Lung (tissue), 12 donors: ENCODE results near the gene CACNA1C. TPM values are rescaled to one million over a fixed set of nuclear protein-coding genes. Genes with fewer than 3 reads are reported as not detected.

Experiments
- ATAC-seq: fragments of 200-7000 bp; cut with Tn5 transposase; one replicate; pipeline ENCODE4 v1.9.1; 2020; ENCODE audit warnings: moderate number of reproducible peaks; ENCODE audit not compliant: insufficient read depth, low FRiP score
- DNase-seq, 3 donors: peaks; one replicate each; pipeline ENCODE4 v3.0.0-alpha.2; 2013 to 2017
- H3K27ac ChIP-seq, 2 donors: one replicate each; pipeline ENCODE4 v1.5.1; 2013; ENCODE audit warnings: mild to moderate bottlenecking in 2 of 2, moderate library complexity in 2 of 2, control low read depth in 1 of 2, inconsistent platforms in 1 of 2, low read depth in 1 of 2, low read length in 1 of 2
- H3K27me3 ChIP-seq, 3 donors: one replicate each; pipeline ENCODE4 v1.5.1; 2013; ENCODE audit warnings: low read length in 2 of 3; ENCODE audit not compliant: control insufficient read depth in 3 of 3, insufficient read depth in 3 of 3
- H3K36me3 ChIP-seq, 4 donors: one replicate each; pipeline ENCODE4 v1.5.1; 2013; ENCODE audit warnings: low read length in 4 of 4, mild to moderate bottlenecking in 1 of 4, moderate library complexity in 1 of 4; ENCODE audit not compliant: control insufficient read depth in 4 of 4, insufficient read depth in 4 of 4
- H3K4me1 ChIP-seq, 5 donors: one replicate each; pipeline ENCODE4 v1.5.1; 2013; ENCODE audit warnings: low read length in 5 of 5, mild to moderate bottlenecking in 2 of 5, moderate library complexity in 1 of 5; ENCODE audit not compliant: control insufficient read depth in 5 of 5, insufficient read depth in 5 of 5
- H3K4me3 ChIP-seq: one replicate; pipeline ENCODE4 v1.5.1; 2013; ENCODE audit warnings: mild to moderate bottlenecking, control low read depth, moderate library complexity
- H3K9ac ChIP-seq, 2 donors: one replicate each; pipeline ENCODE4 v1.5.1; 2013; ENCODE audit warnings: low read length in 2 of 2, control low read depth in 1 of 2; ENCODE audit not compliant: insufficient read depth in 1 of 2
- H3K9me3 ChIP-seq, 4 donors: one replicate each; pipeline ENCODE4 v1.5.1; 2013; ENCODE audit warnings: low read length in 3 of 4, mild to moderate bottlenecking in 1 of 4, moderate library complexity in 1 of 4; ENCODE audit not compliant: control insufficient read depth in 4 of 4, insufficient read depth in 3 of 4
- CTCF ChIP-seq: IDR thresholded peaks from 2 replicates; pipeline ENCODE4 v1.5.1; 2012; ENCODE audit warnings: mild to moderate bottlenecking; ENCODE audit errors: control extremely low read depth, extremely low read depth
- WGBS, 2 donors: extraction: QIAGEN DNeasy Blood & Tissue Kit; methylation state at CpG; one replicate each; pipeline ENCODE4 v1.1.7; 2013; 5-methylcytosine and 5-hydroxymethylcytosine counted together
- polyA plus RNA-seq, 2 donors: library from polyadenylated mRNA; stranded (reverse); fragments of 200-250 nt; gene quantifications; one replicate each; pipeline ENCODE4 v1.2.1, GENCODE V29; 2013
- total RNA-seq, 2 donors: library from RNA; depleted of rRNA in 1 of 2; stranded (reverse); fragments of >200 nt in 1 of 2; gene quantifications; one replicate each; pipeline ENCODE4 v1.2.1, GENCODE V29; 2014 to 2021
- donor health status: control.
- donor health status: control.
- donor health status: Bipolar disorder and iron deficiency.
- donor health status: healthy.
- donor health status: DM: yes; HTN: yes; CAD: no.

CACNA1C gene
- total and polyA plus RNA-seq, 4 donors, result 3.2 to 17.5 (median 7.5) TPM

DNA sequence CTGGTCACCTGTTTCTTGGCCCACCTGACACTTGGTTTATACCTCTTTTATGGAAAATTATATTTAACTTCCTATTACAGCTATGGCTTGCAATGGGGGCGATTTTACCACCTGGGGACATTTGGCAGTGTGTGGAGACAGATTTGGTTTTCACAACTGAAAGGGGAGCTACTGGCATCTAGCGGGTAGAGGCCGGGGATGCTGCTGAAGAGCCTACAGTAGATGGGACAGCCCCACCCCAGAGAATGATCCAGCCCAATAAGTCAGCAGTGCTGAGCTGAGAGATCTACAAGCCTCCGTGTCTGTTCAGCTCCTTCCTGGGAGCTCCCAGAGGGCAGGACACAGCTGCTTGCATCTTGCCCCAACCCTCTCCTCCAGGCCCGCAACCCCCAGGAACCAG, 302.8 kb downstream of the CACNA1C start:
- H3K4me1 ChIP-seq, result peaks cover 0 to 25% (median 6%) of the 10 kb centered on the region in 5 donors
- ATAC-seq (no peak), DNase-seq (no peak)
- H3K27me3 ChIP-seq, result no peaks in the 10 kb centered on the region
- peaks cover 0 to 1% (median 0%) of the 10 kb centered on the region in 4 donors for H3K9me3 ChIP-seq
- 91 to 94% methylated on average over 5 of the region's 5 CpGs for WGBS, 2 donors
- H3K9ac ChIP-seq, result no peak overlapping the region
- no peak overlapping the region for H3K27ac ChIP-seq
- TF ChIP-seq CTCF, result no peak
- no peaks in the 10 kb centered on the region for H3K36me3 ChIP-seq
- H3K4me3 ChIP-seq, result no peak overlapping the region

GRCh38 chr12:2356601-2357125, 303.9 kb downstream of the CACNA1C start:
- Histone ChIP-seq H3K4me3 (no peak overlapping the region), H3K27ac (no peak overlapping the region), H3K27me3 (no peaks in the 10 kb centered on the region), H3K36me3 (no peaks in the 10 kb centered on the region), H3K4me1 (peaks cover 0 to 25% (median 6%) of the 10 kb centered on the region in 5 donors), H3K9me3 (no peaks in the 10 kb centered on the region), H3K9ac (no peak overlapping the region)
- ATAC-seq (no peak), DNase-seq (no peak)
- WGBS, 2 donors, result 93 to 95% methylated on average over 7 of the region's 7 CpGs
- no peak for TF ChIP-seq CTCF

DNA sequence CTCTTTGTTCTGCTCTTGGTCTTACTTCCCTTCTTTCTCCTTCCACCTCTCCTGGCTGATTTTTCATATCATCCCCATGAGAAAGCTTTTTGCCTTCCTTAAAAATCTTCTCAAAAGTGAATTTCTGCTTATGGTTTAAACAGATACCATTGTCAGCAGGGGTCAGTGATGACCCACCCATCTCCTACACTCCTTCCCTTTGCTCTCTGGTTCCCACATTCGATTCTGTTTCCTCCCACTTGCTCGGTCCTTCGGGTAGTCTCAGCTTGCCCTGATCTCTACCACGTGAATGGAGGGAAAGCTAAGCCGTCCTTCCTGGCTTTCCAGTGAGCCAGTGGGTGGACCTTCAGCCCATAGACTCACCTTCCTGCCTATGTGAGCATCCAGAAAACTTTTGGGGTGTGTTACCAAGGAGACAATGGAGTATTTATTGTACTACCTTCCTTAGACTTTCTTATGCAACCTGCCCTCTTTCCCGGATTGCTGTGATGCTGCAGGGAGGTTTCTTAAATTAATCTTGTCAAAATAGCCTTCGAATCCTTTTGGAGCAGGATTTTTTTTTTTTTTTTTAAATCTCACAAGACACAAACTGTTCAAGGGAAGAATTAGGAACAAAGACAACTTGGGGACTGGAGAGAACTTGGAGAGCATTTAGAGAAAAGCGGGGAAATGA, 306.3 kb downstream of the CACNA1C start:
- no peak for TF ChIP-seq CTCF
- peak overlapping the region; percentile 12 to 56 for H3K27ac ChIP-seq

More for the DNA sequence above, 306.3 kb downstream of the CACNA1C start:
- Histone ChIP-seq H3K36me3 (no peaks in the 10 kb centered on the region), H3K9me3 (no peaks in the 10 kb centered on the region), H3K4me3 (no peak overlapping the region), H3K4me1 (peaks cover 0 to 22% (median 6%) of the 10 kb centered on the region in 5 donors), H3K27me3 (no peaks in the 10 kb centered on the region), H3K9ac (no peak overlapping the region)
- ATAC-seq (no peak), DNase-seq (peak in 2 of 3 donors; percentile 36 to 52)
- WGBS, 2 donors, result 27 to 42% methylated on average over 8 of the region's 8 CpGs
